HepG2 (cell line): Measurements from ENCODE around the gene ZNF660. TPM values are rescaled to one million over a fixed set of nuclear protein-coding genes. Genes with fewer than 3 reads are reported as not detected.

Experiments used
- ATAC-seq: fragments of 200-7000 bp; cut with Tn5 transposase; 3 replicates; pipeline ENCODE4 v1.9.1; 2020; ENCODE audit warnings: mild to moderate bottlenecking, moderate library complexity
- BruUV-seq: library from RNA; stranded (reverse); fragments of 400-500 nt; replicated peaks from 2 replicates; lab custom pipeline; 2021; lab: Mats Ljungman, UMichigan
- CTCF ChIA-PET: fragments of 300-600 bp; formaldehyde crosslinking; extraction: SDS; loops from one replicate; lab custom pipeline; 2021; ENCODE audit warnings: low total read pairs, inconsistent platforms, low intra/inter-chr PET ratio; lab: Yijun Ruan, JAX
- POLR2A ChIA-PET: fragments of 350-600 bp; sonication (Branson Sonifier 250); formaldehyde crosslinking; loops from one replicate; lab custom pipeline; 2020; ENCODE audit warnings: antibody characterized with exemption, inconsistent platforms; lab: Yijun Ruan, JAX
- DNase-seq: peaks from one replicate; pipeline ENCODE4 v3.0.0-alpha.2; 2015; ENCODE audit warnings: low spot score
- FAIRE-seq: peaks from 3 replicates; lab custom pipeline; 2011; peaks lifted over from hg19 to GRCh38; lab: Jason Lieb, UNC
- H2AFZ ChIP-seq: one replicate; pipeline ENCODE4 v1.6.1; 2011; ENCODE audit warnings: low read length, inconsistent platforms
- H3K27ac ChIP-seq: fragments of 300-600 bp; 3 replicates; pipeline ENCODE4 v1.8.0; 2011; ENCODE audit warnings: mixed run types, mild to moderate bottlenecking, mixed read lengths, low read length, inconsistent platforms; ENCODE audit not compliant: insufficient read depth; ENCODE audit errors: extremely low read length
- H3K27me3 ChIP-seq, 2 experiments: fragments of 200-600 bp in 1 of 2; 2 replicates in 1 of 2; 3 replicates in 1 of 2; pipeline versions ENCODE4 v1.6.0 to v1.8.0; 2011; ENCODE audit warnings: low read length in 2 of 2, mild to moderate bottlenecking in 2 of 2, moderate library complexity in 2 of 2, inconsistent platforms in 1 of 2; ENCODE audit not compliant: insufficient read depth in 2 of 2, control insufficient read depth in 1 of 2
- H3K36me3 ChIP-seq, 2 experiments: fragments of 200-600 bp in 1 of 2; replicated peaks in 1 of 2; 2 replicates in 1 of 2; 3 replicates in 1 of 2; pipeline versions ENCODE4 v1.5.1 to v1.8.0; 2011; ENCODE audit warnings: low read length in 2 of 2, inconsistent platforms in 1 of 2; ENCODE audit not compliant: insufficient read depth in 2 of 2, control insufficient read depth in 1 of 2
- H3K4me1 ChIP-seq: 2 replicates; pipeline ENCODE4 v1.5.1; 2012; ENCODE audit warnings: low read length, inconsistent platforms; ENCODE audit not compliant: insufficient read depth
- H3K4me2 ChIP-seq: 2 replicates; pipeline ENCODE4 v1.6.0; 2011; ENCODE audit warnings: low read depth, low read length, inconsistent platforms
- H3K4me3 ChIP-seq, 3 experiments: fragments of 200-600 bp in 1 of 3; sonication (generic), shearing (Covaris generic) in 1 of 3; replicated peaks in 1 of 3; 2 replicates each; pipeline ENCODE4 v1.5.1; 2011 to 2016; ENCODE audit warnings: low read length in 3 of 3, inconsistent platforms in 2 of 3, low read depth in 2 of 3, mild to moderate bottlenecking in 2 of 3, control low read depth in 1 of 3, mixed read lengths in 1 of 3; ENCODE audit not compliant: insufficient read depth in 1 of 3
- H3K79me2 ChIP-seq: one replicate; pipeline ENCODE4 v1.6.1; 2011; ENCODE audit warnings: low read length, inconsistent platforms; ENCODE audit not compliant: insufficient read depth
- H3K9ac ChIP-seq: 2 replicates; pipeline ENCODE4 v1.6.0; 2011; ENCODE audit warnings: mild to moderate bottlenecking, low read depth, low read length, inconsistent platforms; ENCODE audit not compliant: insufficient read depth
- H3K9me3 ChIP-seq: 2 replicates; pipeline ENCODE4 v1.5.1; 2012; ENCODE audit warnings: mild to moderate bottlenecking, low read length
- H4K20me1 ChIP-seq: 2 replicates; pipeline ENCODE4 v1.6.0; 2011; ENCODE audit warnings: inconsistent platforms, mild to moderate bottlenecking, low read length, moderate library complexity; ENCODE audit not compliant: insufficient read depth
- AGO1 ChIP-seq: fragments of 200-400 bp; formaldehyde crosslinking; IDR thresholded peaks from 2 replicates; pipeline ENCODE4 v1.6.1; 2017; ENCODE audit warnings: mild to moderate bottlenecking, low read depth, low read length, moderate library complexity; ENCODE audit not compliant: poor library complexity, severe bottlenecking
- AKAP8 ChIP-seq: sonication (generic); formaldehyde crosslinking; IDR thresholded peaks from 2 replicates; pipeline ENCODE4 v1.5.1; 2020; ENCODE audit warnings: mild to moderate bottlenecking, missing genetic modification reagents
- NAIF1 ChIP-seq: sonication (generic); formaldehyde crosslinking; IDR thresholded peaks from 2 replicates; pipeline ENCODE4 v1.5.0; 2020; ENCODE audit warnings: mild to moderate bottlenecking, missing genetic modification reagents, borderline replicate concordance
- WGBS: methylation state at CpG from one replicate; pipeline ENCODE4 v1.1.6; 2017; ENCODE audit warnings: low lambda C conversion rate; 5-methylcytosine and 5-hydroxymethylcytosine counted together
- in situ Hi-C: cut with HindIII; loops from 2 replicates; pipeline ENCODE4 v1.10.0; 2017; ENCODE audit warnings: low pct_unique_long_range_greater_than_20kb; ENCODE audit not compliant: extremely low pct_ligation_motif_present
- intact Hi-C: fragments of 100-400 bp; cut with micrococcal nuclease; formaldehyde crosslinking; loops from one replicate; pipeline ENCODE4 v1.10.0; 2022; ENCODE audit not compliant: unreplicated experiment
- polyA plus RNA-seq, 8 experiments: library from polyadenylated mRNA; depleted of rRNA in 3 of 8; stranded (reverse) in 7 of 8; unstranded in 1 of 8; fragments of >200 nt; fragmentation: Illumina TruSeq in 4 of 8; extraction: Trizol in 4 of 8; gene quantifications; 2 replicates each; pipeline versions ENCODE4 v1.2.1 to v1.2.3, GENCODE V29; 2011 to 2016; ENCODE audit warnings: low read depth in 4 of 8, missing spikeins in 1 of 8, mixed read lengths in 1 of 8; ENCODE audit not compliant: insufficient read depth in 1 of 8
- total RNA-seq, 5 experiments: library from RNA; depleted of rRNA; stranded (reverse); fragments of >200 nt; fragmentation: Illumina TruSeq; extraction: Trizol; gene quantifications; 2 replicates each; pipeline ENCODE4 v1.2.3, GENCODE V29; 2016; ENCODE audit warnings: low read depth in 1 of 5
- TF ChIP-seq, protein P1 (sequence below): sonication (generic); formaldehyde crosslinking; IDR thresholded peaks from 2 replicates; pipeline ENCODE4 v1.5.1; 2020; ENCODE audit warnings: missing genetic modification reagents, mild to moderate bottlenecking, borderline replicate concordance
- TF ChIP-seq, protein P2 (sequence below): IDR thresholded peaks from 2 replicates; pipeline ENCODE4 v1.6.1; 2016; ENCODE audit warnings: low read depth, control low read depth
- TF ChIP-seq, protein P3 (sequence below): sonication (generic); formaldehyde crosslinking; IDR thresholded peaks from 2 replicates; pipeline ENCODE4 v1.4.0; 2020; ENCODE audit warnings: missing genetic modification reagents, borderline replicate concordance
- TF ChIP-seq, protein P4 (sequence below): sonication (generic); formaldehyde crosslinking; IDR thresholded peaks from 2 replicates; pipeline ENCODE4 v1.5.0; 2020; ENCODE audit warnings: mild to moderate bottlenecking, missing genetic modification reagents, borderline replicate concordance
- TF ChIP-seq, protein P5 (sequence below): sonication (generic); formaldehyde crosslinking; IDR thresholded peaks from 2 replicates; pipeline ENCODE4 v1.4.0; 2020; ENCODE audit warnings: missing genetic modification reagents
- TF ChIP-seq, protein P6 (sequence below): sonication (generic); formaldehyde crosslinking; IDR thresholded peaks from 2 replicates; pipeline ENCODE4 v1.4.0; 2020; ENCODE audit warnings: missing genetic modification reagents, low read depth, mild to moderate bottlenecking, borderline replicate concordance

ZNF660 gene
- total and polyA plus RNA-seq, 2 of the 13 experiments (the other 11 are each of a cell fraction or from before 2014, with no cell fraction given), result 0.91 to 3.3 TPM

DNA sequence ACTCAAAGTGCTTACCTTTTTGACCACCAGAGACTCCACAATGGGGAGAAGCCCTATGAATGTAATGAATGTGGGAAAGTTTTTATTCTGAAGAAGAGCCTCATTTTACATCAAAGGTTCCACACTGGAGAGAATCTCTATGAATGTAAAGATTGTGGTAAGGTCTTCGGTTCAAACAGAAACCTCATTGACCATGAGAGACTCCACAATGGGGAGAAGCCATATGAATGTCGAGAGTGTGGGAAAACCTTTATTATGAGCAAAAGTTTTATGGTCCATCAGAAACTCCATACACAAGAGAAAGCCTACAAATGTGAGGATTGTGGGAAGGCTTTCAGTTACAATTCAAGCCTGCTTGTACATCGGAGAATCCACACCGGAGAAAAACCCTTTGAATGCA, 58.3 kb downstream of the ZNF660 start:
- BruUV-seq, result no TSS peak
- ChIA-PET POLR2A (no interaction called here), CTCF (no interaction called here)
- H3K4me1 ChIP-seq, result no peaks in the 10 kb centered on the region
- no peak overlapping the region for H2AFZ ChIP-seq
- H3K9me3 ChIP-seq, result no peaks in the 10 kb centered on the region; the same call in 1 of the 2 replicates
- DNase-seq, result no peak
- 92% methylated on average over 4 of the region's 4 CpGs for WGBS
- H3K4me3 ChIP-seq, result no peak overlapping the region
- in situ Hi-C loops, result no loop called here
- peaks cover 4 to 13% of the 10 kb centered on the region in 2 experiments; a peak in 3 of 5 replicates for H3K36me3 ChIP-seq
- no peak overlapping the region for H3K4me2 ChIP-seq
- no peaks in the 10 kb centered on the region for H4K20me1 ChIP-seq
- no peak overlapping the region for H3K9ac ChIP-seq
- no peaks in the 10 kb centered on the region; a peak in 1 of 5 replicates for H3K27me3 ChIP-seq
- no peak for FAIRE-seq
- ATAC-seq, result no peak
- H3K79me2 ChIP-seq, result no peaks in the 10 kb centered on the region
- intact Hi-C loops, result no loop called here
- TF ChIP-seq, protein P1, sequence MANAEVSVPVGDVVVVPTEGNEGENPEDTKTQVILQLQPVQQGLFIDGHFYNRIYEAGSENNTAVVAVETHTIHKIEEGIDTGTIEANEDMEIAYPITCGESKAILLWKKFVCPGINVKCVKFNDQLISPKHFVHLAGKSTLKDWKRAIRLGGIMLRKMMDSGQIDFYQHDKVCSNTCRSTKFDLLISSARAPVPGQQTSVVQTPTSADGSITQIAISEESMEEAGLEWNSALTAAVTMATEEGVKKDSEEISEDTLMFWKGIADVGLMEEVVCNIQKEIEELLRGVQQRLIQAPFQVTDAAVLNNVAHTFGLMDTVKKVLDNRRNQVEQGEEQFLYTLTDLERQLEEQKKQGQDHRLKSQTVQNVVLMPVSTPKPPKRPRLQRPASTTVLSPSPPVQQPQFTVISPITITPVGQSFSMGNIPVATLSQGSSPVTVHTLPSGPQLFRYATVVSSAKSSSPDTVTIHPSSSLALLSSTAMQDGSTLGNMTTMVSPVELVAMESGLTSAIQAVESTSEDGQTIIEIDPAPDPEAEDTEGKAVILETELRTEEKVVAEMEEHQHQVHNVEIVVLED (CRISPR knock-in tag), result no peak
- TF ChIP-seq, protein P2, sequence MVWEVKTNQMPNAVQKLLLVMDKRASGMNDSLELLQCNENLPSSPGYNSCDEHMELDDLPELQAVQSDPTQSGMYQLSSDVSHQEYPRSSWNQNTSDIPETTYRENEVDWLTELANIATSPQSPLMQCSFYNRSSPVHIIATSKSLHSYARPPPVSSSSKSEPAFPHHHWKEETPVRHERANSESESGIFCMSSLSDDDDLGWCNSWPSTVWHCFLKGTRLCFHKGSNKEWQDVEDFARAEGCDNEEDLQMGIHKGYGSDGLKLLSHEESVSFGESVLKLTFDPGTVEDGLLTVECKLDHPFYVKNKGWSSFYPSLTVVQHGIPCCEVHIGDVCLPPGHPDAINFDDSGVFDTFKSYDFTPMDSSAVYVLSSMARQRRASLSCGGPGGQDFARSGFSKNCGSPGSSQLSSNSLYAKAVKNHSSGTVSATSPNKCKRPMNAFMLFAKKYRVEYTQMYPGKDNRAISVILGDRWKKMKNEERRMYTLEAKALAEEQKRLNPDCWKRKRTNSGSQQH (CRISPR knock-in tag), result no peak
- TF ChIP-seq AKAP8 (CRISPR knock-in tag), result no peak
- TF ChIP-seq, protein P3, sequence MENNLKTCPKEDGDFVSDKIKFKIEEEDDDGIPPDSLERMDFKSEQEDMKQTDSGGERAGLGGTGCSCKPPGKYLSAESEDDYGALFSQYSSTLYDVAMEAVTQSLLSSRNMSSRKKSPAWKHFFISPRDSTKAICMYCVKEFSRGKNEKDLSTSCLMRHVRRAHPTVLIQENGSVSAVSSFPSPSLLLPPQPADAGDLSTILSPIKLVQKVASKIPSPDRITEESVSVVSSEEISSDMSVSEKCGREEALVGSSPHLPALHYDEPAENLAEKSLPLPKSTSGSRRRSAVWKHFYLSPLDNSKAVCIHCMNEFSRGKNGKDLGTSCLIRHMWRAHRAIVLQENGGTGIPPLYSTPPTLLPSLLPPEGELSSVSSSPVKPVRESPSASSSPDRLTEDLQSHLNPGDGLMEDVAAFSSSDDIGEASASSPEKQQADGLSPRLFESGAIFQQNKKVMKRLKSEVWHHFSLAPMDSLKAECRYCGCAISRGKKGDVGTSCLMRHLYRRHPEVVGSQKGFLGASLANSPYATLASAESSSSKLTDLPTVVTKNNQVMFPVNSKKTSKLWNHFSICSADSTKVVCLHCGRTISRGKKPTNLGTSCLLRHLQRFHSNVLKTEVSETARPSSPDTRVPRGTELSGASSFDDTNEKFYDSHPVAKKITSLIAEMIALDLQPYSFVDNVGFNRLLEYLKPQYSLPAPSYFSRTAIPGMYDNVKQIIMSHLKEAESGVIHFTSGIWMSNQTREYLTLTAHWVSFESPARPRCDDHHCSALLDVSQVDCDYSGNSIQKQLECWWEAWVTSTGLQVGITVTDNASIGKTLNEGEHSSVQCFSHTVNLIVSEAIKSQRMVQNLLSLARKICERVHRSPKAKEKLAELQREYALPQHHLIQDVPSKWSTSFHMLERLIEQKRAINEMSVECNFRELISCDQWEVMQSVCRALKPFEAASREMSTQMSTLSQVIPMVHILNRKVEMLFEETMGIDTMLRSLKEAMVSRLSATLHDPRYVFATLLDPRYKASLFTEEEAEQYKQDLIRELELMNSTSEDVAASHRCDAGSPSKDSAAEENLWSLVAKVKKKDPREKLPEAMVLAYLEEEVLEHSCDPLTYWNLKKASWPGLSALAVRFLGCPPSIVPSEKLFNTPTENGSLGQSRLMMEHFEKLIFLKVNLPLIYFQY (CRISPR knock-in tag), result no peak
- TF ChIP-seq, protein P4, sequence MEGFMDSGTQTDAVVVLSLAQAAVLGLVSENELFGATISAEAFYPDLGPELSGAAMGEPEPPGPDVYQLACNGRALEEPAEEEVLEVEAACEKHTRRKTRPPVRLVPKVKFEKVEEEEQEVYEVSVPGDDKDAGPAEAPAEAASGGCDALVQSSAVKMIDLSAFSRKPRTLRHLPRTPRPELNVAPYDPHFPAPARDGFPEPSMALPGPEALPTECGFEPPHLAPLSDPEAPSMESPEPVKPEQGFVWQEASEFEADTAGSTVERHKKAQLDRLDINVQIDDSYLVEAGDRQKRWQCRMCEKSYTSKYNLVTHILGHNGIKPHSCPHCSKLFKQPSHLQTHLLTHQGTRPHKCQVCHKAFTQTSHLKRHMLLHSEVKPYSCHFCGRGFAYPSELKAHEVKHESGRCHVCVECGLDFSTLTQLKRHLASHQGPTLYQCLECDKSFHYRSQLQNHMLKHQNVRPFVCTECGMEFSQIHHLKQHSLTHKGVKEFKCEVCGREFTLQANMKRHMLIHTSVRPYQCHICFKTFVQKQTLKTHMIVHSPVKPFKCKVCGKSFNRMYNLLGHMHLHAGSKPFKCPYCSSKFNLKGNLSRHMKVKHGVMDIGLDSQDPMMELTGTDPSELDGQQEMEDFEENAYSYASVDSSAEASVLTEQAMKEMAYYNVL (CRISPR knock-in tag), result no peak
- TF ChIP-seq, protein P5, sequence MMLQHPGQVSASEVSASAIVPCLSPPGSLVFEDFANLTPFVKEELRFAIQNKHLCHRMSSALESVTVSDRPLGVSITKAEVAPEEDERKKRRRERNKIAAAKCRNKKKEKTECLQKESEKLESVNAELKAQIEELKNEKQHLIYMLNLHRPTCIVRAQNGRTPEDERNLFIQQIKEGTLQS (CRISPR knock-in tag), result no peak
- no peak for TF ChIP-seq NAIF1
- no peak for TF ChIP-seq AGO1
- TF ChIP-seq, protein P6, sequence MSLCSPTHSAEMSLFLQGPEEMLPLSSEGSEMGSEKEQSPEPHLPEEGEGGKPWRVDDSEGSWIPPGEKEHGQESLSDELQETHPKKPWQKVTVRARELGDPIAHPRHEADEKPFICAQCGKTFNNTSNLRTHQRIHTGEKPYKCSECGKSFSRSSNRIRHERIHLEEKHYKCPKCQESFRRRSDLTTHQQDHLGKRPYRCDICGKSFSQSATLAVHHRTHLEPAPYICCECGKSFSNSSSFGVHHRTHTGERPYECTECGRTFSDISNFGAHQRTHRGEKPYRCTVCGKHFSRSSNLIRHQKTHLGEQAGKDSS, result no peak
- no peak overlapping the region for H3K27ac ChIP-seq
